GM03348 (cell line): ENCODE results near the gene ODF2L.
"Not testable (repeated sequence)": the region's sequence is repeated elsewhere in the genome, so short reads cannot be mapped to it uniquely, and the experiment has no call there.

Source experiments
- DNase-seq: peaks from one replicate; pipeline ENCODE4 v3.0.0; 2012; ENCODE audit warnings: low spot score

The ODF2L gene

DNA sequence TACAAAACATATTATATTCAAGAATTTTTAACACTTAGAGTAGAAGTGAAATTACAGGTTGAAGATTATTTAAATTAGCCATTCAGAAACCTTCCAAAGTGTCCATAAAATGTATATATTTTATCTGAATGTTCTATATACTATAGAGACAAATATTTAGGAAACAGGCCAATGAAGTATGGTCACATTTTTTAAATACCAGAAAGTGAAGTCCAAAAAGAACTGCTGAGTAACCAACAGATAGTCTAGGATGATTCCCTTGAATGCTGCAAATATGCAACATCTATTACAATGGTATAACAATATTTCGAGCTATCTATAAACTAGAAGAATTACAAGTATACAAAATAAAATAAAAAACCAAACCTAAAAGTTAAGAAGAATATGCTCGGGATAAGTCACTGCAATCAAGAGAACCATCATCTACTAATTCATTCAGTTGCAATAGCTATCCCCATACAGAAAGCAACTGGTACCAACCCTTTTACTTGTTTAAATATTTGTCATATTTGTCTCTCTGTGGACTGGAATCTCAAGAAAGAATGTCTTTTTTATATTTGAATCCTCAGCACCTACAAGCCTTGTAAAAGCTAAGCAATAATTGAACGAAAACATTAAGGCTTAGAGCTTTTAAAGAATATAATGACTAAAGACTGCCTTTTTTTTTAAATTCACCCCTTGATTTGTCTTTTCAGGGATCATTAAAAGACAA, 8.1 kb downstream of the ODF2L start:
- DNase-seq: no peak

DNA sequence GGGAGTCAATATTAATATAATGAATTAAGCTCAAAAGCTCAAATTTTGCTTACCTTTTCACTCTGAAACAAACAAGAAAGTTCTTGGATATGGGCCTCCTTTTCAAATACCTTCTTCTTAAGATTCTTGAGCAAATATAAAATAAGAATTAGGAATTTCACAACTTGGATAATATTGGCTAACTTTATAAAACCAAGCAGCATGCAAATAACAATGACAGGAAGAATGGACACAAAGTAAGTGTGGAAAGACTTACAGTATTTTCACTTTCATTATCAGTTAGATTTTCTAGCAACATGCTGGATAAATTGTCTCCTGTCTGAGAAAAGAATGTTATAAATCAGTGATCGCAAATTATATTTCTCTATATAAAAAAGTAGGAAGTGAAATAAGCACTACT, 13.2 kb downstream of the ODF2L start:
- DNase-seq: no peak

DNA sequence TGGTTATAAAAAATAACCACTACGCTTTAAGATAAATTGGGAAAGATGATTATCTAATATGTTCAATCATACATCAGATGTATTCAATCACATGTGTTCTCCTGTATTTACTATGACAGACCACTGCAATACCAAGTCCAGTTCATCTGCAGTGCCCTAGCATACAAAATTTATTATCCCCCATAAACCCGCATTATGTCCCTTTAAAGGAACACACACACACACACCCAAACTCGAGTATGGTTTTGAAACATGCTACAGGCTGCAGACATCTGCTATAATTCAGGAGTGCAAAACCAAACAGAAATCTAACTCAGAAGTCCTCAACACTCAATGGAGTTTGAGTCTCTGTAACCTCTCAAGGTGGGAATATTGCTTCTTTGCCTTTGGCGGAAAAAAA, 14.9 kb downstream of the ODF2L start:
- no peak for DNase-seq

DNA sequence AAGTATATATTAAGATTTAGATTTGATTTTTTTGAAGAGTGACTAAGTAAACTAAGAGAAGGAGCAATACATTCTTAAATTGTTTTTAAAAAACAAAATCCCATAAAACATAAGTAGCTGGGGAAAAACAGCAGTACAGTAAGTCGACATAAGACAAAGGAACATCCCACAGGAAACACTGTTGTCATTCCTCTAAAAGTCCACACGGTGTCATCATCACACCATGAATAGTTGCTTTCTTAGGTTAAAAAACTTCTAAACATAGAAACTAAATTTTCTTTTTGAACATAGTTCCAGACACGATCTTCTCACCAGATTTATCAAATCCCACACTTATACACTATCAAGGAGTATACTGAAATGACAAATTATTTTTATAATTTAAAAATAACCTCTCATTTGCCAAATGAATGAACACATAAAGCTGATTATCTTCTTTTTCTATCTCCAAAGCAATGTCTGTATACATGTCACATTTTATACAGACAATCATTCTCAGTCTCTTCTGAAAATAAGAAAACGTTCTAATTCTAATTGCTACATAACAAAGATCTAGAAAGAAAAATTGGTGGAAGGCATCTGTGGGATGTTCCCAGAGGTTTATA, 15.8 kb downstream of the ODF2L start:
- peak; percentile 64 for DNase-seq

DNA sequence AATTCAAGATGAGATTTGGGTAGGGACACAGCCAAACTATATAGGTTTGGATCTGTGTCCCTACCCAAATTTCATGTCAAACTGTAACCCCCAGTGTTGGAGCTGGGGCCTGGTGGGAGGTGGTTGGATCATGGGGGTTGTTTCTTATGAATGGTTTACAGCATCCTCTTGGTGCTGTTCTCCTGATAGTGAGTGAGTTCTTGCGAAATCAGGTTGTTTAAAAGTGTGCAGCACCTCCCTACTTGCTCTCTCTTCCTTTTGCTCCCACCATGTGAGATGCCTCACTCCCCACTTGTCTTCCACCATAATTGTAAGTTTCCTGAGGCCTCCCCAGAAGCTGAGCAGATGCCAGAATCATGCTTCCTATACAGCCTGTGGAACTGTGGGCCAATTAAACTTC, 17.3 kb downstream of the ODF2L start:
- no peak for DNase-seq

DNA sequence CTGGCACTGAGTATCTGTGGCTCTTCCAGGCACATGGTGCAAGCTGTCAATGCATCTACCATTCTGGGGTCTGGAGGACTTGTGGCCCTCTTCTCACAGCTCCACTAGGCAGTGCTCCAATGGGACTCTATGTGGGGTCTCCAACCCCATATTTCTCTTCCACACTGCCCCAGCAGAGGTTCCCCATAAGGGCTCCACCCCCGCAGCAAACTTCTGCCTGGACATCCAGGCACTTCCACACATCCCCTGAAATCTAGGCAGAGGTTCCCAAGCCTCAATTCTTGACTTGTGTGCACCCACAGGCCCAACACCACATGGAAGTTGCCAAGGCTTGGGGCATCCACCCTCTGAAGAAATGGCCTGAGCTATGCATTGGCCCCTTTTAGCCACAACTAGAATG, 18.8 kb downstream of the ODF2L start:
- DNase-seq: no peak

DNA sequence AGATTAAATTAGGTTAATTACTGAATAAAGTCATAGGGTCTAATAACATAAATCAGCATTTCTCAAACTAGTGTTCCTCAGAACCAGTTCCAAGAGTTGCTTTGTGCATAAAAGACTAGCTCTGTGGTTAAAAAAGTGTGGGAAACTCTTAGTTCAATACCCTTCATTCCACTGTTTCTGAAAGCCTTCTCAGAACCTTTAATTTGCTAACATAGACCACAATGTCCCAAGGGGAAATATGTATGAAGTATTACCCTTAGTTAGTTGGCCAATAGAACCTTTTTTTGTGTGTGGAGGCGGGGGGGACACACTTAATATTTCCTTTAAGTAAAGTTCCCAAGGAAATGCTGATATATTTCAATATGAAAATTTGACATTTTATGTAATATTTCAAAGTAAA, 20.4 kb downstream of the ODF2L start:
- DNase-seq: no peak

GRCh38 chr1:86370601-86371022, 25.5 kb downstream of the ODF2L start:
- no peak for DNase-seq

GRCh38 chr1:86365896-86366295, 30.2 kb downstream of the ODF2L start:
- no peak for DNase-seq

DNA sequence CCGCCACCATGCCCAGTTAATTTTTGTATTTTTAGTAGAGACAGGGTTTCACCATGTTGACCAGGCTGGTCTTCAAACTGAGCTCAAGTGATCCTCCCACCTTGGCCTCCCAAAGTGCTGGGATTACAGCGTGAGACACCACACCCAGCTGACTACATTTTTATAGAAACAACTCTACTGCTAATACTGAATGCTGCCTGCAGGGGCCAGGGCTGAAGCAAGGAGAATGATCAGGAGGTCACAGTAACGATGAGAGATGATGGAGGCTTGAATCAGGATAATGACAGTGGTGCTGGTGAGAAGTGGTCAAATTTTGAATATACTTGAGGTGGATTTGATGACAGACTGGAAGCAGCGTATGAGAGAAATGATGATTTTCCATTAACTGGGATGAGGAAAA, 33.3 kb downstream of the ODF2L start:
- DNase-seq: no peak

GRCh38 chr1:86357796-86358195, 38.3 kb downstream of the ODF2L start:
- no peak for DNase-seq

- no peak for DNase-seq
Observed at GRCh38 chr1:86356247-86356646, 39.9 kb downstream of the ODF2L start.

- peak; percentile 30 for DNase-seq
Observed at GRCh38 chr1:86352086-86352485, 44.0 kb downstream of the ODF2L start.

DNA sequence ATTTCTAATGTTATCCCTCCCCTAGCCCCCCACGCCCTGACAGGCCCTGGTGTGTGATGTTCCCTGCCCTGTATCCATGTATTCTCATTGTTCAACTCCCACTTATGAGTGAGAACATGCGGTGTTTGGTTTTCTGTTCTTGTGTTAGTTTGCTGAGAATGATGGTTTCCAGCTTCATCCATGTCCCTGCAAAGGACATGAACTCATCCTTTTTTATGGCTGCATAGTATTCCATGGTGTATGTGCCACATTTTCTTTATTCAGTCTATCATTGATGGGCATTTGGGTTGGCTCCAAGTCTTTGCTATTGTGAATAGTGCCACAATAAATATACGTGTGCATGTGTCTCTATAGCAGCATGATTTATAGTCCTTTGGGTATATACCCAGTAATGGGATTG, 45.9 kb downstream of the ODF2L start:
- not testable (repeated sequence) for DNase-seq

DNA sequence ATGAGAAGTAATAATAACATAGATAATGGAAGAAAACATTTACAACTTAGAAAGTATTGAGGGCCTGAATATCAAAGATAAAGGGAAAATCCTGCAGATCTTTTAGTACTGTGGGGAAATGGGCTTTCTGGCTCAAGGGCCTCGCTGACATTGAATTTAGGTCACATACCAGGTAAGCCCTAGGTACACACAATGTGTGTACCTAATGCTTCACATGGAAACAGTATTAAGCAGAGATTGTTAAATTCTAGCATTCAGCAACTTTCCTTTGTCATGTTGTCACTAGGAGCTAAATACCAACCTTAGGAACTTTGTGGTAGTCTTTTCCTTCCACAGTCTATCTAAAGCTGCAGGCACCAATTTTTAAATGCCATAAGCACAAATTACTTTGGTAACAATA, 49.7 kb downstream of the ODF2L start:
- DNase-seq: no peak

GRCh38 chr1:86345042-86345441, 51.1 kb downstream of the ODF2L start:
- DNase-seq: no peak

GRCh38 chr1:86339906-86340305, 56.2 kb downstream of the ODF2L start:
- no peak for DNase-seq

DNA sequence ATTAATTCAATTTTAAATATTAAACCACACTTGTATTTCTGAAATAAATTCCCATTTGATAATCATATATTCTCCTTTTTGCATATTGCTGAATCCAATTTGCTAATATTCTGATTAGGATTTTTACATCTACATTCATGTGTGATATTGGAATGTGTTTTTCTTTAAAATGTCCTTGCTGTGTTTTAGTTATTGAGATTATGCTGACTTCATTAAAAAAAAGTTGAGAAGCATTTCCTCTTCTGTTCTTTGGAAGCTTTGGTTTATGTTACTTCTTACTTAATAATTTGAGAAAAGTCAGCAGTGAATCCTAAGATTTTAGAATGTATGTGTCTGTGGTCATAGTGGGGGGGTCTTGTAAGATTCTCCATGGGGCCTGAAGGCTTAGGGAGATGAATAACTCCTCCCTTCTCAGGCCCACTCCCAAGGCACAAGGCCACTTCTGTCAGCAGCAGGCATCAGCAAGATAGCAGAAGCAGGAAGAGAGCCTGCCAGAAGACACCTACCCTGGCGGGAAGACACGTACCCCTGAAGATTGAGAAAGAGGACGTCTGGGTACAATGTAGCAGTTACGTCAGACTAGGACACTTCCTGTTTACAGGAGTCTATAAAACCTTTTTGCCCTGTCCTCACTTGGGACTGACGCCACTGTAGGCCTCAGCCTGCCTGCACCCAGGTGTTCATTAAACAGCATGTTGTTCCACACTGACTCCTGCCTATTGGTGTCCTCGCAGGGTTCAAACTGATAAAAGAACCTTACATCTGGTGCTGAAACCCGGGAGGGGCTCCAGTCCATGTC, 56.9 kb downstream of the ODF2L start:
- no peak for DNase-seq

DNA sequence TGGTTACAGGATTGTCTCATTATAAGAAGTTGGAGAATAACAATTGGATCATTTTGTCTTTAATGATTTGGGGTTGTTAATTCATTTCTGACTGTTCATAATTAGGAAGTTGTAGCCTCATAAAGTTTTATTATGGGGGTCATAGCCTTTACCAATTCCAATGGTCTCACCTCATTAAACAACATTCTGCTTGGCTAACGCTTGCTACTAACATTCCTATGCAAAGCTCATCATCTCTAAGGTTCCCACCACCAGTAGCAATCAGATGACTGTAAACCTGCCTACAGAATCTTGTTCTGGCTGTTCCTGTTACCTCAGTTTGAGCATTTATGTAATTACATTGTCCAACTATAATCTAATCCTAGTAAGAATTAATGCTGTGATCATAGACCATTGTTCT, 60.2 kb downstream of the ODF2L start:
- no peak for DNase-seq

GRCh38 chr1:86325264-86325663, 70.9 kb downstream of the ODF2L start:
- DNase-seq: no peak

- DNase-seq: no peak
Observed at GRCh38 chr1:86324130-86324822, 71.8 kb downstream of the ODF2L start.

DNA sequence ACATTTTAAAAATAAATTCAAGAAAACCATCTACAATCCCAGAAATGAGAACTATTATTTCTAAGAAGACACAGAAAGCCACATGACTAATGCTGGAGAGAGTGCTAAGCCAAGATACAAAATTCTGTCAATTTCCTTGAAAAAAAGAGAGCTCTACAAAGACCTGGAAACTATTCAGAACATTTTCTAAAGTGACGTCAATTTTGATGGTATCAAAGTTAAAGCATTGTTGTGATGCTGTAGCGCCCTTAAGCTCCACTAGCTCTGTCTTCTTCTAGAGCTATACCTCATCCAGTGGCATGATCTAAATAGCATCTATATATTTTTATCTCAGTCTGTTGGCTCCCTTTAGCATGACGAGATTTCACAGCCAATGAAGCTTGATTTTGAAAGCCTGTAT, 73.9 kb downstream of the ODF2L start:
- no peak for DNase-seq

- DNase-seq: no peak
Observed at GRCh38 chr1:86318436-86318835, 77.7 kb downstream of the ODF2L start.
